SJSA1 (cell line): ENCODE data around the gene VSIR. TPM values are rescaled to one million over a fixed set of nuclear protein-coding genes. Genes with fewer than 3 reads are reported as not detected.

ENCODE experiments used
- DNase-seq, 2 experiments: peaks; one replicate each; pipeline ENCODE4 v3.0.0-alpha.2; 2015 to 2020; ENCODE audit warnings: low spot score in 2 of 2, low read depth in 1 of 2
- H3K27ac ChIP-seq: fragments of 250-450 bp; sonication (Bioruptor Pico); 2 replicates; pipeline ENCODE4 v1.5.1; 2020; ENCODE audit warnings: mild to moderate bottlenecking, moderate library complexity
- H3K27me3 ChIP-seq: fragments of 250-450 bp; sonication (Bioruptor Pico); replicated peaks from 2 replicates; pipeline ENCODE4 v1.5.1; 2020; ENCODE audit warnings: mild to moderate bottlenecking, moderate library complexity
- H3K36me3 ChIP-seq: fragments of 250-450 bp; sonication (Bioruptor Pico); 2 replicates; pipeline ENCODE4 v1.5.1; 2020; ENCODE audit warnings: mild to moderate bottlenecking
- H3K4me1 ChIP-seq: fragments of 250-450 bp; sonication (Bioruptor Pico); replicated peaks from 2 replicates; pipeline ENCODE4 v1.6.1; 2021; ENCODE audit warnings: mild to moderate bottlenecking
- H3K4me3 ChIP-seq: fragments of 250-450 bp; sonication (Bioruptor Pico); 2 replicates; pipeline ENCODE4 v1.5.1; 2020; ENCODE audit warnings: mild to moderate bottlenecking
- H3K9me3 ChIP-seq: fragments of 250-450 bp; sonication (Bioruptor Pico); replicated peaks from 2 replicates; pipeline ENCODE4 v1.5.1; 2020; ENCODE audit warnings: mild to moderate bottlenecking
- total RNA-seq: library from RNA; depleted of rRNA; stranded (reverse); fragments of >200 nt; shearing (Covaris generic); gene quantifications from 2 replicates; pipeline ENCODE4 v1.2.3, GENCODE V29; 2014

Gene VSIR
- total RNA-seq, 1 experiment from 2014 or later, result 36.4 TPM

GRCh38 chr10:71725249-71725648 lies 48.1 kb downstream of the VSIR start:
- peaks cover 11% of the 10 kb centered on the region for H3K4me1 ChIP-seq
- H3K27ac ChIP-seq, result no peak overlapping the region
- H3K27me3 ChIP-seq, result no peaks in the 10 kb centered on the region
- no peak for DNase-seq
- no peaks in the 10 kb centered on the region for H3K9me3 ChIP-seq
- no peaks in the 10 kb centered on the region for H3K36me3 ChIP-seq
- H3K4me3 ChIP-seq, result no peak overlapping the region

GRCh38 chr10:71724539-71724938 lies 48.8 kb downstream of the VSIR start:
- Histone ChIP-seq H3K9me3 (no peaks in the 10 kb centered on the region), H3K4me1 (peaks cover 11% of the 10 kb centered on the region), H3K36me3 (no peaks in the 10 kb centered on the region), H3K27me3 (no peaks in the 10 kb centered on the region), H3K27ac (no peak overlapping the region), H3K4me3 (no peak overlapping the region)
- DNase-seq, result no peak

DNA sequence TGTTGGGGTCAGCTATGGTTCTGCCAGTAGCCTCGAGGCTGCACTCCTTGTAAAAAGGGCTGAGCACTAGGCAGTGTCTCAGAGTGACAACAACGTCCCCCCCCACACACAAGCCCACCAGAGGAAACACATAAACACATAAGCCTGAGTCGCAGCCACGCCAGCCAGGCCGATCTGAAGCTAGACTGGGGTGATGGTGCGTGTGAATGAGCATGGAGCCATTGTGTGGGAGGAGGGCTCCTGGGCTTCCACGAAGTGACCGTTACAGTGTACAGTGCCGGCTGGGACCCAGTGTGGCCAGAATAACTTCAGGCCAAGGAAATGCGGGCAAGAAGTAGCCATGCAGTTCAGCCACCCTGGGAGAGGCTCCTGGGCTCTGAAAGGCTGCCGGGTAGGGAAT lies 50.0 kb downstream of the VSIR start:
- no peak overlapping the region for H3K4me3 ChIP-seq
- no peaks in the 10 kb centered on the region for H3K36me3 ChIP-seq
- peaks cover 11% of the 10 kb centered on the region for H3K4me1 ChIP-seq
- H3K27me3 ChIP-seq, result no peaks in the 10 kb centered on the region
- no peak overlapping the region for H3K27ac ChIP-seq
- DNase-seq, result no peak
- no peaks in the 10 kb centered on the region for H3K9me3 ChIP-seq

GRCh38 chr10:71722849-71723248 lies 50.5 kb downstream of the VSIR start:
- H3K36me3 ChIP-seq, result no peaks in the 10 kb centered on the region
- H3K4me1 ChIP-seq, result peaks cover 11% of the 10 kb centered on the region

DNA sequence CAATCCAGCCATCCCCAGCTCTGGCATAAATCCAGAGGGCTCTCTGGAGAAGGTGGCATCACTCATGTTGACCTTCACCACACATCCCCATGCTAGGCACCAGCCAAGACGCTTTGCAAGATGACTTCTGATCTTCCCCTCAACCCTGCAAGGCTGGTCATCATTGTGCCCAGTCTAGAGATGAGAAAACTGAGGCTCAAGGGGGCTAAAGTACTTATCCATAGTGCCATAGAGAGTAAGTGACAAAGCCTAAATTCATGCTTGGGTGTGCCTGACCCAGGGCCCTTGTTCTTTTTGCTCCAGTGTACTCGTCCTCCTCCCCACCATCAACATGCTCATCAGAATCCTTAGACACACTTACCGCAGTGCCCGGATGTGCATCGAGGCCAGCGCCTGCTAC lies 52.0 kb downstream of the VSIR start:
- DNase-seq, result no peak
- no peak overlapping the region for H3K4me3 ChIP-seq
- no peaks in the 10 kb centered on the region for H3K9me3 ChIP-seq
- no peaks in the 10 kb centered on the region for H3K36me3 ChIP-seq
- peaks cover 6% of the 10 kb centered on the region for H3K4me1 ChIP-seq
- no peak overlapping the region for H3K27ac ChIP-seq
- H3K27me3 ChIP-seq, result no peaks in the 10 kb centered on the region

More at GRCh38 chr10:71722849-71723248, 50.5 kb downstream of the VSIR start:
- no peak overlapping the region for H3K4me3 ChIP-seq
- DNase-seq, result no peak
- H3K9me3 ChIP-seq, result no peaks in the 10 kb centered on the region
- H3K27ac ChIP-seq, result no peak overlapping the region
- H3K27me3 ChIP-seq, result no peaks in the 10 kb centered on the region

- H3K27ac ChIP-seq, result no peak overlapping the region
- no peak overlapping the region for H3K4me3 ChIP-seq
- no peaks in the 10 kb centered on the region for H3K9me3 ChIP-seq
- H3K4me1 ChIP-seq, result no peaks in the 10 kb centered on the region
- no peaks in the 10 kb centered on the region for H3K27me3 ChIP-seq
- no peak for DNase-seq
- H3K36me3 ChIP-seq, result no peaks in the 10 kb centered on the region
Measured at GRCh38 chr10:71720288-71720687, 53.0 kb downstream of the VSIR start.

DNA sequence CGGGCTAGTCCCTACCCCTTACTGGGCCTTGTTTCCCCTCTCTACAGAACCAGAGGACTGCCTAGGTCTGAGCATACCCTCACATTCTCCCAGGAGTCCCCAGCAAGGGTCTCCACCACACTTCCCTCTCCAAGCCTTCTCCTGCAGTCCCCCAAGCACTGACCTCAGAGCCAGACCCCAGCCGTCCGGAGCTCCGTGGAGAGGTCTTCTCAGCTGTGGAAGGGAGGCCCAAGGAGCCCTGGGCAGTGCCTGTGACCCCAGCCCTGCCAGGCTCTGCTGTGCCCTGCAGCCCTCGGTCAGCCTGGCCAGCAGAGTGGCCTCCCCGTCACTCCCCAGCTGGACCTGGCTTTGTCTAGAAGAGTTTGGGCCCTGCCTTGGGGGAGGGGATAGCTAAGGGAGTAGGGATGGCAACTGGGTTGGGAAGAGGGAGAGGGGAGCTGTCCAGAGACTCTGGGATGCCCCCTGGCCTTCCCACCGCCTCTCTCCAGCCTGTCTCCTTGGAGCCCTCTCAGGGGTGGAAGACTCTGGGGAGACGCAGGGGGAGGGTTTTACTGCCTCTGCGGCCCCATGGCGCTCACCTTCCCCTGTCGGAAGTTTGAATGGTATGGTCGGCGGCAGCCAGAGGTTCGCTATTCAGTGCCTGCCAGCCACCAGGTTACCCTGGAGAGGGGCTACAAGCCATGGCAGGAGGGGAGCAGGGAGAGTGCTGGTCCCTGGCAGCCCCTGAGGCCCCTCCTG lies 53.7 kb downstream of the VSIR start, which contains the start of gene C10orf105:
Gene C10orf105 (minus strand): TSS at position 315 of the 738 bp plus-strand sequence. CDS start 3,441 bp downstream, outside the sequence.
- Histone ChIP-seq H3K36me3 (no peaks in the 10 kb centered on the region), H3K9me3 (no peaks in the 10 kb centered on the region), H3K4me1 (no peaks in the 10 kb centered on the region), H3K27ac (no peak within 1 kb of the TSS), H3K27me3 (no peaks in the 10 kb centered on the region), H3K4me3 (no peak within 1 kb of the TSS)
- no peak for DNase-seq

- H3K4me3 ChIP-seq, result no peak overlapping the region
- H3K27ac ChIP-seq, result no peak overlapping the region
- H3K4me1 ChIP-seq, result peaks cover 2% of the 10 kb centered on the region
- H3K9me3 ChIP-seq, result no peaks in the 10 kb centered on the region
- DNase-seq, result no peak
- no peaks in the 10 kb centered on the region for H3K36me3 ChIP-seq
- no peaks in the 10 kb centered on the region for H3K27me3 ChIP-seq
Measured at GRCh38 chr10:71719042-71719441, 54.3 kb downstream of the VSIR start.

DNA sequence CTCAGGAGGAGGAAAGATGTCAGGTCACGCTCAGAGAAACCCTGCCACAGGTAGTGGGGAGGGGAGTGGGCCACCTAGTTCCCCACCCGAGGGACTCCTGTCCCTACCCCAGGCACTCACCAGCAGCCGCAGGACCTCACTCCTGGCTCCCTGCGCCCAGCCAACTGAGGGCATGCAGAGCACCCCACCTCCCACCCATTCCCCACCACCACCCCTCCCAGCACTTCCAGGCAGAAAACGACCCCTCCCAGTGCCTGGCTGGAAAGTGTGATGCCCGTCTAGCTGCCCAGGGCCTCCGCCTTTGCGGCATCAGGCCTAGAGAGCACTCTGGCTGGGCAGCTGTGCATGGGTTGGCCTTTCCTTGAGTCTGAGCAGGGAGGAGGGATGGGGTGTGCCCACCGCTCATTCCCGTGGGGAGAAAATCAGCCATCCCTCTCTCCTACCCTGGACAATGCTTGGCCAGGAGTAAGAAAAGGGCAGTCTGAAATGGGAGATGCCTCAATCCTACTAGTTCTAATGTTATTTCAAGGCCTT lies 55.1 kb downstream of the VSIR start:
- Histone ChIP-seq H3K27me3 (no peaks in the 10 kb centered on the region), H3K27ac (no peak overlapping the region), H3K36me3 (no peaks in the 10 kb centered on the region), H3K9me3 (no peaks in the 10 kb centered on the region), H3K4me3 (no peak overlapping the region), H3K4me1 (peaks cover 10% of the 10 kb centered on the region)
- no peak for DNase-seq

DNA sequence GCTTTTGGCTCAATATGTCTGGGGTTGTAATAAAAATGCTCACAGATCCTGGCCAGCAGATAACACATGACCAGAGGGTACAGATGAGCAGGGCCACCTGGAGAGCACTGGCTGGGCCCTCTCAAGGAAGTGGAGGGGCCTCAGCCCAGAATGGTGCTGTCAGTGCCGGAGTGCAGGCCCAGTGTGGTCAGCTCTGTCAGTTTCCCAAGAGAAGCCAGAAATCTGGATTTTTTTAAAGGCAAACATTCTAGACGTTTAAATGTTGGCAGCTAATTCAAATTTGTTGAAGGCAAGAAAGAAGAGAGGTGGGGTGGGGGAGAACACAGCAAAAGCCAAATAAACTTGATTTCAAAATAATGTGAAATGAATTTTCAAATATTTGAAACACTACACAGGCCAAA lies 55.8 kb downstream of the VSIR start:
- Histone ChIP-seq H3K4me1 (peaks cover 11% of the 10 kb centered on the region), H3K4me3 (no peak overlapping the region), H3K36me3 (no peaks in the 10 kb centered on the region), H3K27ac (no peak overlapping the region), H3K9me3 (no peaks in the 10 kb centered on the region), H3K27me3 (no peaks in the 10 kb centered on the region)
- no peak for DNase-seq

DNA sequence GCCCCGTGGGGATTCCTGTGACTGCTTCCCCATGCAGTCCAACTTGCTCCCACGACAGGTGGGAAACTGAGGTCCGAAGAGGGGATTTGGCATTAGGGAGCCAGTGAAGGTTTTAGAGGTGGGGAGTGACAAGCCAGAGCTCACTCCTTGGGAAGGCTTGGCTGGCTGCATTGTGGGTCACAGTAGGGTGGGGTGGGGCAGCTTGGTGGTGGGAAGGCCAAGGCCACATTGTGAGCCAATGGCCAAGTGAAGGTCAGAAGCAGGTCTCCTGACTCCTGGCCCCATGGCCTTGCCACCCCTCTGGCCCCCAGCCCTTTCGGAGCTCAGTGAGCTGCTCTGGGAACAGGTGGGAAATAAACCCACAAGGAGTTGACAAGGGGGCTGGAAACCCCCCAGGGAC lies 56.3 kb downstream of the VSIR start:
- Histone ChIP-seq H3K27me3 (no peaks in the 10 kb centered on the region), H3K36me3 (no peaks in the 10 kb centered on the region), H3K27ac (no peak overlapping the region), H3K4me3 (no peak overlapping the region), H3K4me1 (peaks cover 11% of the 10 kb centered on the region), H3K9me3 (no peaks in the 10 kb centered on the region)
- no peak for DNase-seq

- Histone ChIP-seq H3K27me3 (no peaks in the 10 kb centered on the region), H3K9me3 (no peaks in the 10 kb centered on the region), H3K4me3 (no peak overlapping the region), H3K4me1 (peaks cover 11% of the 10 kb centered on the region), H3K36me3 (no peaks in the 10 kb centered on the region), H3K27ac (no peak overlapping the region)
- DNase-seq, result no peak
Measured at GRCh38 chr10:71716426-71716825, 56.9 kb downstream of the VSIR start.

DNA sequence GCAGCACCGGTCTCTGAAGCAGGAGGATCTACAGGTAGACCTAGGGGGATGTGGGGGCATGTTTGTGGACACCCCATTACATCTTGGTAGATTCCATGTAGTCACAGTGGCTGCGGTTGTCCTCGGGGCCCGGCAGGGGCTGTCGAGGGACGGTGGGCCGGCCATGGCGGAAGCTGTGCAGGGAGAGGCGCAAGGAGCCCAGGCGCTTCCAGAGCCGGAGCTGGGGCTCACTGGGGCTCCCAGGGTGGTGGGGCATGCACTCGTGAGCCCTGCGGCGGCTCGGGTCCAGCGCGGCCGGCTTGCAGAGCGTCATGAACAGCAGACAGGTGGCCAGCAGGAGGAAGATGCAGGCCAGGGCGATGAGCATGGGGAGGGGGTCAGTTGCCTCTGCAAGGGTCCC lies 57.5 kb downstream of the VSIR start:
- peaks cover 11% of the 10 kb centered on the region for H3K4me1 ChIP-seq
- no peak for DNase-seq
- H3K36me3 ChIP-seq, result no peaks in the 10 kb centered on the region

GRCh38 chr10:71715026-71715425 lies 58.3 kb downstream of the VSIR start:
- Histone ChIP-seq H3K4me3 (no peak overlapping the region), H3K27ac (no peak overlapping the region), H3K9me3 (no peaks in the 10 kb centered on the region), H3K27me3 (no peaks in the 10 kb centered on the region), H3K4me1 (peaks cover 11% of the 10 kb centered on the region), H3K36me3 (no peaks in the 10 kb centered on the region)
- DNase-seq, result no peak

More for the DNA sequence above, 57.5 kb downstream of the VSIR start:
- Histone ChIP-seq H3K27me3 (no peaks in the 10 kb centered on the region), H3K9me3 (no peaks in the 10 kb centered on the region), H3K4me3 (no peak overlapping the region), H3K27ac (no peak overlapping the region)
